HG02973 (cell line): ENCODE measurements around the gene ZNF232.
"Not testable (repeated sequence)": the region's sequence is repeated elsewhere in the genome, so short reads cannot be mapped to it uniquely, and the experiment has no call there.

Experiments used
- ATAC-seq: cut with Tn5 transposase; IDR thresholded peaks from one replicate; pipeline ENCODE4 v1.9.1; 2021; ENCODE audit warnings: moderate library complexity; ENCODE audit not compliant: unreplicated experiment

ZNF232 gene

DNA sequence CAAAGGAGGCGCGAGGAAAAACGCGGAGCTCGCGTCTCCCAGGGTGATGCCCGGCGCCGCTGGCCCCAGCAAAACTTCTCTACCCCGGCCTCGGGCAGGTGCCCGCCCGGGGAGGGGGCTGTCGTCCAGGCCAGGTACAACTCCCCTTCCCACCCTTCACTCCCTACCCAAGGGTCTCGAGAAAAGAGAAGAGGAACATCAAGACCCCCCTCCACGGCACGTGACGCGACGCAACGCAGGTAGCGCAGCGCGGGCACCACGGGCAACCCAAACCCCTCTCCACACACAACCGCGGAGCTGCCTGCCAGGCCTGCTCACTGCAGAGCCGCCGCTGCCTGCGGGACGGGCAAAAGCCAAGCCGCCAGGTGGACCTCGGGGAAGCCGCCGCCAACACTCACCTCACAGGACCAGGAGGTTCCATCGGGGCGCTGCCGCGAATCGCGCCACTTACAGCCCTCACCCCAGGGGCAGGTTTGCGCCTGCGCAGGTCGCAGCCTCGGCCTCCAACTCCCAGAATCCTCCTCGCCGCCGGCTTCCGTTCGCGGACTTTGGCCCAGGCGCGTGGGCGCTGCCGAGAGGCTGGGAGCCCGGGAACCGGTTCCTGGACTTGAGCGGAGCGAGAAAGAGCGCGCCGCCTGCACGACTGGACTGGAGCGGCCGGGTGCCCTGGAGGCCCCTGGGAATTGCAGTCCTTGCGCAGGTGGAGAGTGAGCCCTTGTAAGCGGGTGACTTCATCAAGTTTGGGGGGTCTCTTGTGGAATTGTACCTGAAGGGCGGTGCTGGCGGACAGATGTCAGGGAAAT, at the start of gene ZNF232:
Gene ZNF232 (minus strand): TSS at position 477 of the 803 bp plus-strand sequence. CDS start 56 bp downstream, at position 421.
- ATAC-seq = peak; percentile 71

DNA sequence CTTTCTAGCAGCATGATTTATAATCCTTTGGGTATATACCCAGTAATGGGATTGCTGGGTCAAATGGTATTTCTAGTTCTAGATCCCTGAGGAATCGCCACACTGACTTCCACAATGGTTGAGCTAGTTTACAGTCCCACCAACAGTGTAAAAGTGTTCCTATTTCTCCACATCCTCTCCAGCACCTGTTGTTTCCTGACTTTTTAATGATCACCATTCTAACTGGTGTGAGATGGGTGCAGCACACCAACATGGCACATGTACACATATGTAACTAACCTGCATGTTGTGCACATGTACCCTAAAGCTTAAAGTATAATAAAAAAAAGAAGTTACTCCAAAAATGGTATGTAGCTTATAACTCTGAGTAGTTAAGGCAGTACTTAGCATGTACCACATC, 49.0 kb upstream of the ZNF232 start:
- not testable (repeated sequence) for ATAC-seq

DNA sequence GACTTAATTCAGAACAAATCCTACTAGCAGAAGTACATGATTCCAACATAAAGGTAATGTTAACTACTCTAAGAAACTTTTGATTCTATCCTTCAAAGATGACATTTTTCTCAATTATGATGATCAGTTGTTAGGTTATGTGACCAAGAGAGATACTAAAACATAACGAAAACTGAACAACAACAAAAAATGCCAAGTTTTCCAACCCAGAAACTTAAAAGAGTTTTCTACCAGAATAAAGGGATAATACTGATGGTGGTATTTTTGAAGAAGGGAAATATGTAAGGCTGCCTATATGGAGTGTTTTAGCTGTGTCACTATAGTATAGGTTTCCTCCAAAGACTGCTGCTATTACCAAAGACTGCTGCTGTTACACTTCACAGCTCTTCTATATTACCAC, 34.4 kb upstream of the ZNF232 start:
- ATAC-seq = not testable (repeated sequence)

DNA sequence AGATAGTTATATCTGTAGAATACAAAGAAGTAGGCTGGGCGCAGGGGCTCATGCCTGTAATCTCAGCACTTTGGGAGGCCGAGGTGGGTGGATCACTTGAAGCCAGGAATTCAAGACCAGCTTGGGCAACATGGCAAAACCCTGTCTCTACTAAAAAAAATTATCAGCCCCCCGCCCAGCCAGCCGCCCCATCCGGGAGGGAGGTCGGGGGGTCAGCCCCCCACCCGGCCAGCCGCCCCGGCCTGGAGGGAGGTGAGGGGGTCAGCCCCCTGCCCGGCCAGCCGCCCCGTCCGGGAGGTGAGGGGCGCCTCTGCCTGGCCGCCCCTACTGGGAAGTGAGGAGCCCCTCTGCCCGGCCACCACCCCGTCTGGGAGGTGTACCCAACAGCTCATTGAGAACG, 31.2 kb upstream of the ZNF232 start:
- ATAC-seq = not testable (repeated sequence)

DNA sequence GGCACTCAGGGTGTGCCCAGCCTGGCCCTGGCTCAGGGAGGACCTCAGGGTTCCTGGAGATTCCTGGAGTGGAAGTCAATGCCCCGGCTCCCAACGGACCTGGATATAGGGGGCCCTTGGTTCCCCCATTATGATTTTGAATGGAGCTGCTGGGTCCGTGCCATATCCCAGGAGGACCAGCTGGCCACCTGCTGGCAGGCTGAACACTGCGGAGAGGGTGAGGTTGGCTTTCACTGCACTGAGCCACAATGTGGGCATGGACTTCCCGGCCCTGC, 27.7 kb upstream of the ZNF232 start:
- no peak for ATAC-seq

DNA sequence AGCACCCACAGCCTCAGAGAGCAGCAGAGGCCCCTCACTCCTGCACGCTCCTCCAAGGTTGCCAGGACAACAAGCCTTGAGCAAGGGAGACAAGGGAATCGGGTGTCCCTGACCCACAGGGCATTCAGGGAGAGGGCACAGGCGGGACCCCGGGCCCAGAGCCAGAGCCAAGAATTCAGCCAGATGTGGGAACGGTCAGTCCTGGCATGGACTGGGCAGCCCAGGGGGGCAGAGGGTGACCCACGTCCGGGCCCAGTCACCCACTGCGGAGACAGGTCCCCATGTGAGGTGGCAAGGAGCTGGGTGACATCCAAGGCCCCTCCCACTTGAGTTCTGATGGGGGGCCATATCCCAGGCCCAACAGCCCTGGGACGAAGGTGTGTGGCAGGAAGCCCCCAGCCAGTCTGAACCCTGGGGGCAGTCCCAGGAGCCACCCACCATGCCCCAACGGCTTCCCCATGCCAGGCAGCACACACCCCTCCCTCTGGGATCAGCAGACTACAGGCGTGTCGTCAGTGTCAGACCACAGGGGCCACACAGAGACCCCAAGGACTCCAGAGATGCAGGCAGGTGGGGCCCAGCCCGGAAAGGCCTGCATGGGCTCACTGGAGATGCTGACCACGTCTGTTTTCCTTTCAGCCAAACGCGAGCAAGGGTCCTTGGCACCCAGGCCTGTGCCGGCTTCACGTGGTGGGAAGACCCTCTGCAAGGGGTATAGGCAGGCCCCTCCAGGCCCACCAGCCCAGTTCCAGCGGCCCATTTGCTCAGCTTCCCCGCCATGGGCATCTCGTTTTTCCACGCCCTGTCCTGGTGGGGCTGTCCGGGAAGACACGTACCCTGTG, 27.2 kb upstream of the ZNF232 start:
- ATAC-seq = no peak

DNA sequence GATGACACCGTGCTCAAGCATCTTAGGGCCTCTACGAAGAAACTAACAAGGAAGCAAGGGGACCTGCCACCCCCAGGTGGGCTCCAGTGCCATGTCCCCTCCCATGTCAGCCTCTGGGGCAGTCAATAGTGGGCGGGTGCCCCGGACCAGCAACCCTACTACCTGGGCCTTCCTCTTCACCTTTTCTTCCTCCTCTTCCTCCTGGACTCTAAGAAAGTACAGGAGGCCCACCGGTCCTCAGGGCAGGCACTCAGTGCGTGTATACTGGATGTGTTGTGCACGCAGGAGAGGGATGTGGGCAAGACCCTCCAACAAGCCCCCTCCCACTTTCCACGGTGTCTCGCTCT, 26.5 kb upstream of the ZNF232 start:
- ATAC-seq = not testable (repeated sequence)

DNA sequence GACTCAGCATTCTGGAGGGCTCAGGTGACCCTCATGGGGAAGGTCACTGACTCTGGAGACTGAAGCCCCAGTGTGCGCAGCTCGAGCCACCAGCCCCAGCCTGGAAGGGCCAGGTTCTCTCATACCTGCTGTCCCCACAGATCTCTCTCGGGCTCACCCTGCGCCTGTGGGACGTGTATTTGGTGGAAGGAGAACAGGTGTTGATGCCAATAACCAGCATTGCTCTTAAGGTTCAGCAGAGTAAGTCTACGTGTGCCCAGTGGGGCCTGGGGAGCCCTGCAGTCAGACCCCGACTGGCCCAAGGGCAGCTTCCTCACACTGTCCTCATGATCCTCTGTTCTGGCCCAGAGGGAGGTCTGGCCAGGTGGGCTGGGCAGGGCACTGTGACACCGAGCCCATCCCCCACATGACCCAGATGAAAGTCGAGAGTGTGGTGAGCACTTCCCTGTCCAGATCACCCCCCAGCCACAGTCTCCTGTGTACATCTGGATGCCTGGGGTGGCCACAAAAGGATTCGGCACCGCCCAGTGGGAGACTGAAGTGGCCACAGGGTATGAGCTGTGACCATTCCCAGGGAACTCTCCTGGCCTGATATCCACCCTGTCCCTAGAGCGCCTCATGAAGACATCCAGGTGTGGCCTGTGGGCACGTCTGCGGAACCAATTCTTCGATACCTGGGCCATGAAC, 26.0 kb upstream of the ZNF232 start:
- not testable (repeated sequence) for ATAC-seq

DNA sequence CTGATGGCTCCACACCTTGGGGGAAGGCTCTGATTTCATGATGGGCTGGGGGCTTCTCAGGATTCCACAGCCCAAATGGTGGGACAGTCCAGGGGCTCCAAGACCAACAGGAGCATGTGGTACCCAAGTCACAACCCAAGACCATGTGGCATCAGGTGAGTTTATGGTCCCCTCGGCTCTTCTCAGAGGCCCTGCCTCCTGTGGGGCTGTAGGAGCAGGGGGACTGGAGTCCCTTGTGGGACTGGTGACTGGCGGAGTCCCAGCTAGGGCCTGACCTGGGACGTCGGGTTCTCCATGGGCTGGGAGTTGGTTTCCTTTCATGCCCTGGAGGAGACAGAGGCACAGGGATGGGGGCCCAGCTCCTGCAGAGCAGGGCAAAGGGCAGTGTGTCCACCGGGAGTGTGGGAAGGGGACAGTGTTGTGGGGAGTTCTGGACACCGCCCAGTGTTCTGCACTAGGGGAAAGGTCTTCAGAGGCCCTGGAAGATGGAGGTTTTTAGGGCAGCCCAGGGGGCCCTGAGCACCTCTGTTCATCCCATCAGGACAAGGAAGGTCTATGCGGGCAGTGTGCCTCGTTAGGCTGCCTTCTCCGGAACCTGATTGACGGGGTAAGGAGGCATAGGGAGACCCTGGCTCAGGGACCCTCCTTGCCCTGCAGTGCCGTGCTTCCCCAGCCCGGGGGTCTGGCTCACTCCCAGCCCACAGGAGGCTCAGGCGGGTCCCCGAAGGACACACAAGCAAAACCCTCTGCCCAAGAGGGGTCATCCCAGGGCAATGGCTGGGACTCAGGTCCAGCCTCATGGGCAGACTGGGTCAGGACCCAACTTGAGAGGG, 25.1 kb upstream of the ZNF232 start:
- ATAC-seq = not testable (repeated sequence)

DNA sequence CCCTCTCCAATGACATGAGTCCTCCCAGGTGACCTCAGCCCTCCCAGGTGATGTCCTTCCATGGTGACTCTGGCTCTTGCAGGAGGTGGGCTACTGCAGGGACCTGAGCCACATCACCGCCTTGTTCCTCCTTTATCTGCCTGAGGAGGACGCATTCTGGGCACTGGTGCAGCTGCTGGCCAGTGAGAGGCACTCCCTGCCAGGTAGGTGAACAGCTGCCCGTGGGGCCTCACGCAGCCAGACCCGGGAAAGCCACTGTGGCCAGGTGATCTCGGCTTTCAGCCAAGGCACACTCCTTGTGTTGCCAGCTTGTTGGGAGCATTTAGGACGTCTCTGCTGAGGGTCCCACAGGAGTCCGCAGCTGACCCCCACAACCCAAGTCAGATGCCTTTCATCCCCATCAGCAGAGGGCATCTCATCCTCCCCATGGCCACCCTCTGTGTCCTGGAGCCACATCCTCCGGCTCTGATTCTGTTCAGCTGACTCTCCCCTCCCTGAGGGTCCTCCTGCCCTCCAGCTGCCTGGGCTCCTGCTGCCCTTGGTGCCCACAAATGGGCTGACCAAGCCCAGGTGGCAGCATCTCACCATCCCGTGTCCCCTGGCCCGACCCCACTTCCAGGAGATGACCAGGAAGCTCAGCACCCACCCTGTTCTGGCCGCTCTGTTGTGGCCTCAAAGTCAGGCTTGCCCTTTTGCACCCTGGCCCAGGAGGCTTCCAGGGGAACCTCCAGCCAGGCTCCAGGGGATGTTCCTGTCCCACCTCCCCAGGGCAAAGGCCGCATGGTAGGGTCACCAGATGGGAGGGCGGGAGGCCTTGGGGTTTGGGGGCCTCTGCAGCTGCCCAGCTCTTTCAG, 24.3 kb upstream of the ZNF232 start:
- no peak for ATAC-seq

DNA sequence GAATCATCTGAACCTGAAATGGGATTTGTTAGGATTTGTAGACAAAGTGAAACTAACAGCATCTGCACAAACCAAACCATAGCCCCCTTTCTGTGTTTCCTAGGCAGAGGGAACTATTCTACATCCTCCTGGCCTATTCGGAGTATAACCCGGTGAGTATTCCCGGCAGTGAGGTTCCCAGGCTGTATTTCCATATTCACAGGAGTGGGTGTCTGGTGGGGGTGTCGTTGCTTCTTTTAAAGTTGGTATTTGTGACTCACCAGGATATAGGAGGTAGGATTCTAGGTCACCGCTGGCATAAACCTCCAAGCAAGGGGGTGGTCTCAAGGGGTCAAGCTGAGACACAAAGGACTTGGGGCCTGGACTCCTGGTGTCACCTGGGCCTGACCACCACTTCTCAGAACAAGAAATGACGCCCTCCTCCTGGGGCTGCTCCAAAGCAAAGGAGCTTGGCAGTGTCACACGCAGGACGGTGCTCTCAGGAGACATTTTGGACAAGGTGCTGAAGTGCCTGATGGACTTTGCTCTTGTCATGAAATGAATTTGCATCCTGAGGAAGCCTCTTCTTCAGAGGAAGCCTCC, 23.5 kb upstream of the ZNF232 start:
- ATAC-seq = not testable (repeated sequence)

DNA sequence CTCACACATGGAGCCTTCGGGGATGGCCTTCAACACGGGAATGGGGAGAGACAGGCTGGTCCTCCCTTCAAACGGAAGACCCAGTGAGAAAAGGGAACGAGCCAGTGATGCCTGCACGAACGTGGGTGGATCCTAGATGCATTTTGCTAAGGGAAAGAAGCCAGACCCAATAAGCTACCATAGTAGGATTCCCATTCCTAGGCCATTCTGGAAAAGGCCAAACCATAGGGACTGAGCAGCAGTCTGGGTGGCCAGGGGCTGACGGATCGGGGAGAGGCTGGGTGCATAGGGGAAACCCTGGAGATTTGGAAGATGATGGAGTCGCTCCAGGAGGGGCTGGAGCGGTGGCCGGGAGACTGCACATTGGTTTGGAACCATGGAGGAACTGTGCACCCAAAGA, 22.9 kb upstream of the ZNF232 start:
- ATAC-seq = not testable (repeated sequence)

DNA sequence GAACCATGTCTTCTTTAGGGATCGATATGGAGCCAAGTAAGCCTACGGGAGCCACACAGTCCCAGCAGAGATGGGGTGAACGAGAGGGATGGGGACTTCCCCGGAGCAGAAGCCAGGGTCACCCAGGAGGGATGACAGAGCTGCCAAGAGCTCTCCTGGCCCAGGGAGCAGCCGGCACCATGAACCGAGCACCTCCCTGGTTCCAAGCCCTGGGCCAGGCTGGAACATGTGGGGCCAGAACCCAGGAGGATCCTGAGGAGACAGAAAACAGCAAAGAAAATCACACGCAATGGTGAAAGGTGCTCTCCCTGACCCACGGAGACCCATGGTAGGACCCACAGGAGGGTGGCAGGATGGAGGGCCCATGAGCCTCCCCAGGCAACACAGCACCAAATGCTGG, 22.3 kb upstream of the ZNF232 start:
- not testable (repeated sequence) for ATAC-seq

DNA sequence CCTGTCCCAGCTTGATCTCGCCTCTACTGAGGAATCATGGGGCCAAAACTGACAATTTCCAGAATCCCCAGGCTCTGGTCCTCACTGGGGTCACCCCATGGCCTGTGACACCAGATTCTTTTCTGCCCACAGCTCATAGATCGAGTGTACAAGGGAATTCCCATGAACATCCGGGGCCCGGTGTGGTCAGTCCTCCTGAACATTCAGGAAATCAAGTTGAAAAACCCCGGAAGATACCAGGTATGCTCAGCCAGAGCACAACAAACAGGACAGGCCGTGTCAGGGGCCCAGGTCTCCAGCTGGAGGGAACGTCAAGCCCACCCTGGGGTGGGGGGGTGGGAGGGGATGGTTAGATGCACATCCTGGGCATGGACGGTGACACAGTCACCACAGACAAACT, 21.6 kb upstream of the ZNF232 start:
- ATAC-seq = no peak

DNA sequence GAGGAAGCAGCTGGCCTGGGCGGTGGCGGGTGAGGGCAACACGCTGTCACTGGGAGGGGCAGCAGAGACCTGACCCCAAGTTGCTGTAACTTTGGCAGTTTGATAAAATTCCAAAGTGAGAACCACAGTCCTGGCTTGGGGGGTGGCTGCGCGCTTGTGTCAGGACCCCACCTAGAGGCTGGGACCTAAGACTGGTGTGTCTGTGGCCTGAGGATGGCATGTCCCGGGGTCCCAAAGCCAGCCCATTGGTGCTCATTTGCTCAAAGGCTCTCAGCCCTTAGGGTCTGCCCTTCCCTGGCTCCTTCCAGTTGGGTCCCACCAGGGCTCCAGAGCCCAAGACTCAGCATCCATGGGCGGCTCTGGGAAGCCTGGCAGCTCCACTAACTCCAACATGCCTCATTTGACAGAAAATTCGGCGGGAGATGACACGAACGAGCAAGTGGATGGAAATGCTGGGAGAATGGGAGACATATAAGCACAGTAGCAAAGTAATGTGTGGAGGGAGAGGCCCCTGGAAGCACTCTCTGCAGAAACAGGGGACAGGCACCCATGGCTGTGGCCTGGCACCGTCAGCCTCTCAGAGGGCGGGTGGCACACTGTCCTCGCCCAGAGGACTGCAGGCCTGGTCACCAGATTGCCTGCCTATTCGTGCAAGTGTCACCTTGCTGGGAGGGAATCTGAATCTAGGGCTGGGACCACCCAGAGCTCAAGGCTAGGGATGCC, 21.0 kb upstream of the ZNF232 start:
- ATAC-seq = not testable (repeated sequence)

DNA sequence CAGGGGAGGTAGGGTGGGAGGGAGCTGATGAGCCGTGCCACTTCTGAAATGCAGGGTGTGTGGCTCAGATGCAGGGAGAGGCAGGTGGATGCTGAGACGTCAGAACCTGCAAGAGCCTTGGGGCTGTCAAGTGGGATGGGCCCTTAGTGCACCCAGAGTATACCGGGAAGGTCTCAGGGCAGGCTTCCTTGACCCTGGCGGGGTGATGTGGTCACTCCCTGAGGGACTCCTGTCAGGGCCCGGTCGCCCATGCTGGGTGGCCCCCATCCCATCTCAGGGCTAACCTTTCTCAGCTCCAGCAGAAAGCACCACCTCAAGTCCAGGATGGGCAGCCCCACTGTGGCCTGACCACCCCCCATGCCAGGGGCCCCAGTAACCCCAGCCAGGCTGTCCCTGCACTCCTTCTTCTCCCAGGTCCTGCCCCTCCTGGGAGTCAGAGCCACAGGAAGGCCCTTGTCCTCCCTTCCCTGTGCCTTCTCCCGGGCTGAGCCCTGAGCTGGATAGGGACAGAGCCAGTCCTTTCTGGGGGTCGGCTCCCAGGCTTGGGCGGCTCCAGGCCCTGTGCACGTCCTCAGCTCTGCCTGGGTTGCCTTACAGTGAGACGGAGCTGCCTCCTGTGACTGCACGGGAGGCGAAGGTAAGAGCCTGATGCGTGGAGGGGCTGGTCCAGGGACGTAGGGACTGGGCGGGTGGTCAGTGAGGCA, 20.3 kb upstream of the ZNF232 start:
- ATAC-seq = not testable (repeated sequence)

DNA sequence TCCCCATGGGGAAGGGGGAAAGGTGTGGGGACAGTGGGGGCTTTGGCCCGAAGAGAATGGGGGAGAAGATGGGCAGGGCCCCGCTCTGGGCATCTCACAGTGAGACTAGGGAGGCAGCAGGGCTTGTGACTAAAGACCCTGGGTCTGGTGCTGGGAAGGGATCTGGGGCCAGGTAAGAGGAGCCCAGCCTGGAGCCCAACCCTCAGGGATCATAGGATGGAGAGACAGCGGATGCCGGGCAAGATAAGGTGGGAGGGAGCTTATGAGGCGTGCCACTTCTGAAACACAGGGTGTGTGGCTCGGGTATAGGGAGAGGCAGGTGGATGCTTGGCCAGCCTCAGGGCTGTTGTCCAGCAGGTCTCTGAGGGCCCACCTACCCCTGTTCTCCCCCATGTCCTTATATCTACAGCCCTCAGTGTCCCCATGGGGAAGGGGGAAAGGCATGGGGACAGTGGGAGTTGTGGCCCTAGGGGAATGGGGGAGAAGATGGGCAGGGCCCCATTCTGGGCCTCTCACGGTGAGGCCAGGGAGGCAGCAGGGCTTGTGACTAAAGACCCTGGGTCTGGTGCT, 19.6 kb upstream of the ZNF232 start:
- no peak for ATAC-seq

DNA sequence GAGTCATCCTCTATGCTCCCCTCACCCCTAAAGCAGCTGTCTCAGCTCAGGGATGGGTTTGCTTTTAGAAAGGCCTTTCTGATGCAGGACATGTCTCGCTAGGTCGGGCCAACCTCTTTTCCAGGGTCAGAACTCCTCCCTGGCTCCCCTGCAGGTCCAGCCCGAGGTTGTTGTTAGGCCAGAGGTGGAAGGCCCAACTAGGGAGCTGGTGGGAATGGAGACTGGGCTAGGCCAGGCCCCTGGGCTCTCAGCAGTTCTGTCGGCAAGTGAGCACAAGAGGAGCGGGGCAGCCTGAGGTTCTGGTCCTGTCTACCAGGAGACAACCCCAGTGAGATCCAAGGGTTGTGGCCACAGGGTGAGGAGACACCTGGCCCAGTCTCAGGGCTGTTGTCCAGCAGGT, 19.0 kb upstream of the ZNF232 start:
- not testable (repeated sequence) for ATAC-seq
